IPS DF 6.9 (cell line): ENCODE data around the gene GET4.

Experiments
- DNase-seq: peaks from one replicate; pipeline ENCODE4 v3.0.0-alpha.2; 2013; ENCODE audit warnings: low read depth, low spot score
- H3K27ac ChIP-seq: one replicate; pipeline ENCODE4 v1.5.1; 2013; ENCODE audit warnings: low read length, control low read depth
- H3K27me3 ChIP-seq: 2 replicates; pipeline ENCODE4 v1.6.1; 2013; ENCODE audit warnings: mild to moderate bottlenecking, low read length; ENCODE audit not compliant: control insufficient read depth, insufficient read depth
- H3K36me3 ChIP-seq: 2 replicates; pipeline ENCODE4 v1.6.1; 2013; ENCODE audit warnings: low read length; ENCODE audit not compliant: control insufficient read depth, insufficient read depth
- H3K4me1 ChIP-seq: 2 replicates; pipeline ENCODE4 v1.6.1; 2013; ENCODE audit warnings: low read length; ENCODE audit not compliant: control insufficient read depth, insufficient read depth
- H3K4me3 ChIP-seq: 2 replicates; pipeline ENCODE4 v1.5.1; 2013; ENCODE audit warnings: mild to moderate bottlenecking, low read length
- H3K9me3 ChIP-seq: 2 replicates; pipeline ENCODE4 v1.6.1; 2013; ENCODE audit warnings: low read length, inconsistent platforms; ENCODE audit not compliant: control insufficient read depth, insufficient read depth
- WGBS: extraction: QIAGEN DNeasy Blood & Tissue Kit; methylation state at CpG from one replicate; pipeline ENCODE4 v1.1.7; 2013; ENCODE audit warnings: mixed read lengths, missing lambda C conversion rate; ENCODE audit not compliant: insufficient read length, insufficient coverage; 5-methylcytosine and 5-hydroxymethylcytosine counted together

GET4 gene

DNA sequence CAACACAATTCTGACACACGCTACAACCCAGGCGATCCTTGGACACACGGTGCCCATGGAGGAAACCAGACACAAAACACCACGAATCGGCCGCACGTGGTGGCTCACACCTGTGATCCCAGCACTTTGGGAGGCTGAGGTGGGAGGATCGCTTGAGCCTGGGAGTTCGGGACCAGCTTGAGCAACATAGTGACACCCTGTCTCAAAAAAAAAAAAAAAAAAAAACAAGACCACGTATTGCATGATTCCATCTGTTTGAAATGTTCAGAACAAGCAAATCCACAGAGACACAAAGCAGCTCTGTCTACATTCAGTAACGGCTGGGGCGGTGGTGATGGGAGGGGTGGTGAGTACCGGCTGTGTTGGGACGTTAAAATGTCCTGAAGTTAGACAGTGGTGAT lies 53.0 kb downstream of the GET4 start:
- no peak for DNase-seq
- Histone ChIP-seq H3K9me3 (no peaks in the 10 kb centered on the region), H3K4me1 (no peaks in the 10 kb centered on the region; the same call in 1 of the 2 replicates), H3K36me3 (no peaks in the 10 kb centered on the region; the same call in 1 of the 2 replicates), H3K27me3 (no peaks in the 10 kb centered on the region), H3K27ac (no peak overlapping the region), H3K4me3 (no peak overlapping the region)
- no CpG with 5 or more reads among the region's 14 CpGs for WGBS

DNA sequence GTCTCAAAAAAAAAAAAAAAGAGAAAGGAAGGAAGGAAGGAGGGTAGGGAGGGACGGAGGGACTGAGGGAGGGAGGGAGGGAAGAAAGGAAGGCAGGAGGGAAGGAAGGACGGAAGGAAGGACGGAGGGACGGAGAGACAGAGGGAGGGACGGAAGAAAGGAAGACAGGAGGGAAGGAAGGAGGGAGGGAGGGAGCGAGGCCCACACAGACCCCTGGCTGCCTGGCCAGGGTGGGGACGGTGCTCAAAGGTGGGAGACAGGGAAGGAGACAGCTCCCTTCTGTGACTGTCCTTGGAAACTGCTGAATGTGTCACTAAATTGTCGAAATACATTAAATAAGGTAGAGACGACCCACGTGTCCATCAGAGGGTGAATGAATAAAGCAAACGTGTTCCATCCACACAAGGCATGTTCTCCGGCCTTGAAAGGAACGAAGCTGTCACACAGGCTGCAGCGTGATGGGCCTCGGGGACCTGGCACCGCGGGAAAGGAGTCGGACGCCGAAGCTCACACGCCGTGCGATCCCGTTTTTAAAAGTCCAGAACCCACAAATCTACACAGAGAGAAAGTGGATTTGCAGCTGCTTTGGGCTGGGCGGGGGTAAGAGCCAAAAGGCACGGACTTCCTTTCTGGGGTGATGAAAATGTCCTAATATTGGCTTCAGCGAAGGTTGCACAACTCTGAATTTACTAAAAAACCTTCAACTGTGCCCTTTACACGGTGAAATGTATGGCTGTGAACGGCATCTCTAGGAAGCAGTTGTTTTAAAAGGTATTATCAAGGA lies 54.8 kb downstream of the GET4 start:
- Histone ChIP-seq H3K9me3 (no peaks in the 10 kb centered on the region), H3K4me1 (no peaks in the 10 kb centered on the region), H3K27ac (no peak overlapping the region), H3K27me3 (no peaks in the 10 kb centered on the region), H3K4me3 (no peak overlapping the region), H3K36me3 (no peaks in the 10 kb centered on the region; the same call in 1 of the 2 replicates)
- DNase-seq, result no peak
- no CpG with 5 or more reads among the region's 29 CpGs for WGBS

DNA sequence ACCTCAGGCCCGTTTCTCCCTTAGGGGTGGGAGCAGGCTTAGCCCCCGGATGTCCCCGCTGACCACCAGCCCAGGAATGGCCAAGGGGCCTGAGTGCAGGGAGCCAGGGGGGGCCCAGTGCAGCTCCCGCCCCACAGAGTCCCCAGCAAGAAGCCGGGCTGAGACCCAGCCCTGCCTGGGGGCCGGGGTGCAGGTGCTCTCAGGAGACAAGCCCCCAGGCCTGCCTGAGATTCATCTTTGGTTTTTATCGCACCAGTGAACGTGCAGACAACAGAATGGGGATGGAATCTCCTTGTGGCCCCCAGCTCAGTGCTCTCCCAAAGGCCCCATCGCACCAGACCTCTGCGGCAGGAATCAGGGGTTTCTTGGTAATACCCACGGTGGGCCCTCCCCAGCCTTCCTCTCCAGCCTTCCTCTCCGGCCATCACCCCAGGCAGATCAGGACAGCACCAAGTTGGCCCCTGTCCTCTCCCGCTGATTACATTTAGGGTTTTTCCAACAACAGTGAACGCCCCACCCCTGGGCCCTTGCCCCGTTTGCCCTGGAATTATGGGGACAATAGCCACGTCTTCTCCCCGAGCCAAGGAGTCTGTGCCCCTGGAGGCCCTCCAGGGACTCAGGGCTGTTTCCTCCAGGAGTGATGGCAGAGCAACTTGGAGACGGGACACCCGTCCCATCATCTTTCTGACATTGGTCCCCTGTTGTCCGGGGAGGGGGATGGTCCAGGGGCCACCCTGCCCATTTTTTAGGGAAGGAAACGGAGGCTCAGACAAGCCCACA lies 55.7 kb downstream of the GET4 start:
- H3K4me1 ChIP-seq, result no peaks in the 10 kb centered on the region

DNA sequence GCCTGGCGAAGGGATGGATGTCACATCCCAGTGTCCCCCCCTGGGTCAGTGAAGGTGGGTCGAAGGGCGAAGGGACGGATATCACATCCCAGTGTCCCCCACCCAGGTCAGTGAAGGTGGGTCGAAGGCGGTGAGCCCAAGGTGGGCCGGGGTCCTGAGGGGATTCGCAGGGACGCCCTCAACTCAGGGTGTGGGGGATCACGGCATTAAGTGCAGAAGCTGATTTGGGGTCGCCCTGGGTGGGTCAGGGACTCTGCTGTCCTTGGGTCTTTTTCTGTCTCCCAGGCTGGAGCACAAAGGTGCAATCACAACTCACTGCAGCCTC lies 56.3 kb downstream of the GET4 start:
- no peak overlapping the region for H3K27ac ChIP-seq
- no peak for DNase-seq
- H3K4me1 ChIP-seq, result no peaks in the 10 kb centered on the region
- H3K9me3 ChIP-seq, result no peaks in the 10 kb centered on the region
- no CpG with 5 or more reads among the region's 11 CpGs for WGBS
- no peaks in the 10 kb centered on the region for H3K27me3 ChIP-seq
- H3K4me3 ChIP-seq, result no peak overlapping the region
- H3K36me3 ChIP-seq, result no peaks in the 10 kb centered on the region; the same call in 1 of the 2 replicates

More for the DNA sequence above, 55.7 kb downstream of the GET4 start:
- no peaks in the 10 kb centered on the region for H3K9me3 ChIP-seq
- H3K36me3 ChIP-seq, result no peaks in the 10 kb centered on the region; the same call in 1 of the 2 replicates
- no peak for DNase-seq
- H3K27me3 ChIP-seq, result no peaks in the 10 kb centered on the region
- no CpG with 5 or more reads among the region's 21 CpGs for WGBS
- H3K27ac ChIP-seq, result no peak overlapping the region
- no peak overlapping the region for H3K4me3 ChIP-seq

DNA sequence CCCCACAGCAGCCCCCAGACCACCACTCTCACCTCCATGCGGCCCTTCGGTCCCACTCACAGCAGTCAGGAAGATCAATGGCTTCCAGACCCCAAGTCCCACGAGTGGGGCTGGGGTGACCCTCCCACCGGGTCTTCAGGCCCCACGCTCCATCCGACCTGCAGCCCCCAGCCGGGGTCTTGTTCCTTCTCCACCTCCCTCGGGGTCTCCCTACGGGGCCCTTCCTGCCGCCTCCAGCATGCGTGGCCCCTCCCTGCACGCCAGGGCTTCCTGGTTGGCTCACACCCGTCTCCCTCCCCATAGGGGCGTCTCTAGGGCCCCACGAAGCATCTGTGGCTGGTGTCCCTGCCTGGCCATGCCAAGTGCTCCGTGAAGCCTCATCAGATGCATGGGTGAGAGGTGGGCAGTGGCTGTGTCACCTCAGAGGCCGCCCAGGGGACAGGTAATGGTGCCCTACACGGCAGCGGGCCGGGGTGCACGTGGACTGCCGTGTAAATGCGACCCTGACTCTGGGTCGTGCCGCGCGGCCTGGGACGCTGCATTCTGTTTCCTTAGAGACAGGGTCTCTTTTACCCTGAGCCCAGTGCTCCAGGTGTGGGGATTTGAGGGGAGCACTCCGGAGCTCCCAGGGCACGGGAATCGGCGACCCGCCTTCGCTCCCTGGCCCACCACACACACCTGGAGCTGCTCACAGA lies 58.3 kb downstream of the GET4 start:
- H3K4me1 ChIP-seq, result no peaks in the 10 kb centered on the region
- H3K27me3 ChIP-seq, result no peaks in the 10 kb centered on the region
- no peak overlapping the region for H3K27ac ChIP-seq
- no peaks in the 10 kb centered on the region for H3K9me3 ChIP-seq
- no peak overlapping the region for H3K4me3 ChIP-seq
- H3K36me3 ChIP-seq, result no peaks in the 10 kb centered on the region; the same call in 1 of the 2 replicates
- WGBS, result no CpG with 5 or more reads among the region's 34 CpGs
- no peak for DNase-seq

DNA sequence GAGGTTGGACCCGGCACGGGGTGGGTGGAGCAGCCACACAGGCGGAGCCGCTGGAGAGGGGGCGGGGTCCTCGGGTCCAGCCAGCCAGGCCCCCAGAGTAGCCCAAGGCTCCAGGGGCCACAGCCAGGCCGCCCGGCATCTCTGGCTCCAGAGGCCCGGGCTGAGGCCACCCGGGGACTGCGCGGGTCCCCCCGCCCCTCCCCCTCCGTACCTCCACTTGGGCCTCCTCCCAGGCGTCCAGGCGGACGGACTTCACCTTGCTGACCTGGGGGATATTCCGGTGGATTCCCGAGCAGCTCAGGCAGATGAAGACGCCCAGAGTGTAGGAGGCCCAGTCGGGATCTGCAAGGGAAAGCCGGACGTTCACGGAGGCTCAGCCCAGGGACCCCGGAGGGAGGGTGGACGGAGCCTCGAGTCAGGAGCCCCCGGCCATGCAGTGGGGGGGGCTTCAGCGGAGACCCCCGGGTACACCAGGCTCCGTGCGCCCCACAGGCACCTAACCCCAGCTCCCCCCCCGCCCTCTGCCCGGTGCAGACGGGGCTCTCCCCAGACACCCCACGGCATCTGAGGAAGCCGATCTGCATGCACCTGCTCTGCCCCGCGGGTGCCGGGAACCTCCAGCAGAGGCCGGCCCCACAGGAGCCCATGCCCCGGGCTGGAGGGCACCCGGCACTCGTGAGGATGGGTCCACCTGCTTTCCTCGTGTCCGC lies 59.0 kb downstream of the GET4 start:
- no peaks in the 10 kb centered on the region for H3K27me3 ChIP-seq
- no peaks in the 10 kb centered on the region; the same call in 1 of the 2 replicates for H3K36me3 ChIP-seq
- WGBS, result no CpG with 5 or more reads among the region's 46 CpGs
- H3K4me3 ChIP-seq, result no peak overlapping the region
- DNase-seq, result no peak
- H3K4me1 ChIP-seq, result no peaks in the 10 kb centered on the region
- H3K9me3 ChIP-seq, result no peaks in the 10 kb centered on the region
- H3K27ac ChIP-seq, result no peak overlapping the region

DNA sequence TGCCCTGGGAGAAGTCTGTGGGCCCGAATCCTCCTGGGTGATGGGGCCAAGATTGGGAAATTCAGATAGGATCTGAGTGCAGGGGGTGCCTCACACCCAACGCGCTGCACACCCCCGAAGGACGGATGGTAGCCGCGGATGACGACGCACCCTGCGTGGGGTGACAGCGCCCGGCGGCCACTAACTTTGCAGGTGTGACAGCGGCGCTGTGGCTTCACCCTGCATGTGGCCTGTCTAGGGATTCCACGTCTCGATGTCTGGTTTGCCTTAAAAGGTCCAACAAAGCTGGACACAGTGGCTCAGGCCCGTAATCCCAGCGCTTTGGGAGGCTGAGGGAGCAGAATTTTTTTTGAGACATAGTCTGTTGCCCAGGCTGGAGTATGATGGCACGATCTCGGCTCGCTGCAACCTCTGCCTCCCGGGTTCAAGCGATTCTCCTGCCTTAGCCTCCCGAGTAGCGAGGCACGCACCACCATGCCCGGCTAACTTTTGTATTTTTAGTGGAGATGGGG lies 59.6 kb downstream of the GET4 start:
- H3K27ac ChIP-seq, result no peak overlapping the region
- H3K27me3 ChIP-seq, result no peaks in the 10 kb centered on the region
- no CpG with 5 or more reads among the region's 28 CpGs for WGBS
- no peak for DNase-seq
- H3K9me3 ChIP-seq, result no peaks in the 10 kb centered on the region
- no peak overlapping the region for H3K4me3 ChIP-seq
- no peaks in the 10 kb centered on the region for H3K4me1 ChIP-seq
- no peaks in the 10 kb centered on the region; the same call in 1 of the 2 replicates for H3K36me3 ChIP-seq

DNA sequence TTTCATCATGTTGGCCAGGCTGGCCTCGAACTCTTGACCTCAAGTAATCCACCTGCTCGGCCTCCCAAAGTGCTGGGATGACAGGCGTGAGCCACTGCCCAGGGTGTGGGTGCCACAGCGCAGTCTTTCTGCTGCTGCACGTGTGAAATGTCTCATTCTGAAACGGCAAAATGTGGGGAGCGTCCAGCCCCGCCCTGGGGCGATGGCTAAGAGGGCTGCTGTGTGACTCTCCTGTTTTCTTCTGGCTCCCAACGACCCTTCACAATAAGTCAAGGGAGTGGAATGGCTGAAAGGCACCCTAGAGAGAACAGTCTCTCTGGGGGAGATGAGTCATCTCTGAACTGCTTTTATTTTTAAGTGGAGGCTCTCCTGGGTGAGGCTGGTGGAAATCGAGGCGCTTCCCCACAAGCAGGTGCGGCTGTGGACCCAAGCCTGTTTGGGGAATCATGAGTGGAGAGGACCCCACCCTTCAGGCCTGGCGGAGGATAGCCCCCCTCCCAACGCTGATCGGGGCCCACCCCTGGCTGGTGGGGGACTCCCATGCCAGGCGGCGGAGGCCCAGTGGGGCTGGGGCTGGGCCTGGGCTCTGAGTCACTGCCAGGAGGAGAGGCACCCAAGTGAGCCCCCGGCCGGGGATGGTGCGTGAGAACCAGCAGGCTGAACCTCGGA lies 60.2 kb downstream of the GET4 start:
- Histone ChIP-seq H3K27ac (no peak overlapping the region), H3K36me3 (no peaks in the 10 kb centered on the region; the same call in 1 of the 2 replicates), H3K4me1 (no peaks in the 10 kb centered on the region), H3K9me3 (no peaks in the 10 kb centered on the region), H3K4me3 (no peak overlapping the region), H3K27me3 (no peaks in the 10 kb centered on the region)
- no CpG with 5 or more reads among the region's 22 CpGs for WGBS
- DNase-seq, result no peak

DNA sequence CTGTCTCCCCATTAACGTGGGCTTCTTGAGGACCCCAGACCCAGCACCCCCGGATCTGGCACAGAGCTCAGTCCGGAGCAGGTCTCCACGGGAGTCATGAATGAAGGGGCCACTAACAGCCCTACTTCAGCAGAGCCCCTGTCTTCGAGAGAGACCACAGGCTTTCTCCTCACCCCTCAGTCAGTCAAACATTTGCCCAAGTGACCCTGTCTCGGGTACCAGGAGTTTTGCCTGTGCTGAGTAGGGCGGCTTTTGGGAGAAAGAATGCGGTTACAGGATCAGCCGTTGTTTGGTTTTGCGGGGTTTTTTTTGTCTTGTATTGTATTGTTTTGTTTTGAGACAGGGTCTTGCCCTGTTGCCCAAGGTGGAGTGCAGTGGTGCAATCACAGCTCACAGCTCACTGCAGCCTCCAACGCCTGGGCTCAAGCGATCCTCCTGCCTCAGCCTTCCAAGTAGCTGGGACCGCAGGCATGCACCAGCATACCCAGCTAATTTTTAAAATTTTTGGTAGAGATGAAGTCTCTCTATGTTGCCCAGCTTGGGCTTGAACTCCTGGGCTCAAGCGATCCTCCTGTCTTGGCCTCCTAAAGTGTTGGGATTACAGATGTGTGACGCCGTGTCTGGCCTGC lies 61.6 kb downstream of the GET4 start:
- H3K36me3 ChIP-seq, result no peaks in the 10 kb centered on the region; the same call in 1 of the 2 replicates
- H3K27ac ChIP-seq, result no peak overlapping the region
- WGBS, result no CpG with 5 or more reads among the region's 16 CpGs
- no peaks in the 10 kb centered on the region for H3K4me1 ChIP-seq
- H3K4me3 ChIP-seq, result no peak overlapping the region
- no peak for DNase-seq
- no peaks in the 10 kb centered on the region for H3K9me3 ChIP-seq
- H3K27me3 ChIP-seq, result no peaks in the 10 kb centered on the region
